ENCODE measurements around the gene FAU. TPM values are rescaled to one million over a fixed set of nuclear protein-coding genes. Genes with fewer than 3 reads are reported as not detected.

Gene FAU
- total RNA-seq, 1 donor from 2014 or later, result 710 TPM

- no peak for DNase-seq (ENCODE audit: low spot score in 2 of 2, unreplicated experiment in 2 of 2)
- Mint-ChIP-seq H3K9me3 (no peaks in the 10 kb centered on the region), H3K27ac (no peak overlapping the region), H3K4me1 (peaks cover 3% of the 10 kb centered on the region), H3K27me3 (ENCODE audit: low read depth) (no peaks in the 10 kb centered on the region), H3K36me3 (no peaks in the 10 kb centered on the region), H3K4me3 (no peak overlapping the region)
- no peak for TF ChIP-seq CTCF (IDR thresholded peaks at IDR 0.05; ENCODE audit: unreplicated experiment)
Observed at GRCh38 chr11:65103476-65103875, 18.5 kb downstream of the FAU start.

- no peak overlapping the region for H3K4me3 Mint-ChIP-seq
- peaks cover 3% of the 10 kb centered on the region for H3K4me1 Mint-ChIP-seq
- no peak overlapping the region for H3K27ac Mint-ChIP-seq
- H3K27me3 Mint-ChIP-seq (ENCODE audit: low read depth), result no peaks in the 10 kb centered on the region
- no peaks in the 10 kb centered on the region for H3K9me3 Mint-ChIP-seq
- TF ChIP-seq CTCF (IDR thresholded peaks at IDR 0.05; ENCODE audit: unreplicated experiment), result no peak
- no peak for DNase-seq (ENCODE audit: low spot score in 2 of 2, unreplicated experiment in 2 of 2)
- H3K36me3 Mint-ChIP-seq, result no peaks in the 10 kb centered on the region
Observed at GRCh38 chr11:65102142-65103095, 19.5 kb downstream of the FAU start.

- H3K9me3 Mint-ChIP-seq, result no peaks in the 10 kb centered on the region
- H3K27me3 Mint-ChIP-seq (ENCODE audit: low read depth), result no peaks in the 10 kb centered on the region
- H3K27ac Mint-ChIP-seq, result no peak overlapping the region
- no peaks in the 10 kb centered on the region for H3K36me3 Mint-ChIP-seq
- DNase-seq (ENCODE audit: low spot score in 2 of 2, unreplicated experiment in 2 of 2), result no peak
- H3K4me1 Mint-ChIP-seq, result peaks cover 9% of the 10 kb centered on the region
- TF ChIP-seq CTCF (IDR thresholded peaks at IDR 0.05; ENCODE audit: unreplicated experiment), result peak; percentile 44
- no peak overlapping the region for H3K4me3 Mint-ChIP-seq
Observed at GRCh38 chr11:65100674-65101350, 21.1 kb downstream of the FAU start.

- no peaks in the 10 kb centered on the region for H3K27me3 Mint-ChIP-seq (ENCODE audit: low read depth)
- H3K27ac Mint-ChIP-seq, result peak overlapping the region; percentile 34
- H3K4me3 Mint-ChIP-seq, result peak overlapping the region; percentile 89
- no peaks in the 10 kb centered on the region for H3K36me3 Mint-ChIP-seq
- H3K9me3 Mint-ChIP-seq, result no peaks in the 10 kb centered on the region
- no peak for TF ChIP-seq CTCF (IDR thresholded peaks at IDR 0.05; ENCODE audit: unreplicated experiment)
- DNase-seq (ENCODE audit: low spot score in 2 of 2, unreplicated experiment in 2 of 2), result no peak
- H3K4me1 Mint-ChIP-seq, result peaks cover 8% of the 10 kb centered on the region
Observed at GRCh38 chr11:65096926-65097325, 25.0 kb downstream of the FAU start.

GRCh38 chr11:65095974-65096806 is 25.7 kb downstream of the FAU start, which contains the start of gene VPS51:
Gene VPS51, plus strand, starts transcription at chr11:65096214. Its CDS starts 37 bp downstream, at chr11:65096251.
- Mint-ChIP-seq H3K9me3 (no peaks in the 10 kb centered on the region), H3K27me3 (ENCODE audit: low read depth) (no peaks in the 10 kb centered on the region), H3K36me3 (no peaks in the 10 kb centered on the region), H3K27ac (peak within 1 kb of the TSS; percentile 98), H3K4me1 (peaks cover 8% of the 10 kb centered on the region), H3K4me3 (peak within 1 kb of the TSS; percentile 89)
- TF ChIP-seq CTCF (IDR thresholded peaks at IDR 0.05; ENCODE audit: unreplicated experiment), result no peak
- DNase-seq (ENCODE audit: low spot score in 2 of 2, unreplicated experiment in 2 of 2), result peak; percentile 69 to 86

Measured in mesothelial cell of epicardium (in vitro differentiated cells).